Adipose tissue (tissue), 3 donors: Measurements from ENCODE around the gene KRT7. TPM values are rescaled to one million over a fixed set of nuclear protein-coding genes. Genes with fewer than 3 reads are reported as not detected.

Experiments
- H3K27ac ChIP-seq: one replicate; pipeline ENCODE4 v1.5.1; 2013; ENCODE audit warnings: low read depth, low read length
- WGBS, 3 donors: extraction: QIAGEN DNeasy Blood & Tissue Kit; methylation state at CpG; one replicate each; pipeline ENCODE4 v1.1.7; 2013; 5-methylcytosine and 5-hydroxymethylcytosine counted together
- polyA plus RNA-seq, 3 donors: library from polyadenylated mRNA; stranded (reverse); fragments of 200-250 nt; gene quantifications; one replicate each; pipeline ENCODE4 v1.2.3, GENCODE V29; 2013
- donor health status: healthy with polysubstance abuse.
- donor health status: Bipolar disorder and iron deficiency.
- donor health status: healthy.

The KRT7 gene
- polyA plus RNA-seq, 3 donors = 9.5 to 51.5 (median 18.1) TPM

DNA sequence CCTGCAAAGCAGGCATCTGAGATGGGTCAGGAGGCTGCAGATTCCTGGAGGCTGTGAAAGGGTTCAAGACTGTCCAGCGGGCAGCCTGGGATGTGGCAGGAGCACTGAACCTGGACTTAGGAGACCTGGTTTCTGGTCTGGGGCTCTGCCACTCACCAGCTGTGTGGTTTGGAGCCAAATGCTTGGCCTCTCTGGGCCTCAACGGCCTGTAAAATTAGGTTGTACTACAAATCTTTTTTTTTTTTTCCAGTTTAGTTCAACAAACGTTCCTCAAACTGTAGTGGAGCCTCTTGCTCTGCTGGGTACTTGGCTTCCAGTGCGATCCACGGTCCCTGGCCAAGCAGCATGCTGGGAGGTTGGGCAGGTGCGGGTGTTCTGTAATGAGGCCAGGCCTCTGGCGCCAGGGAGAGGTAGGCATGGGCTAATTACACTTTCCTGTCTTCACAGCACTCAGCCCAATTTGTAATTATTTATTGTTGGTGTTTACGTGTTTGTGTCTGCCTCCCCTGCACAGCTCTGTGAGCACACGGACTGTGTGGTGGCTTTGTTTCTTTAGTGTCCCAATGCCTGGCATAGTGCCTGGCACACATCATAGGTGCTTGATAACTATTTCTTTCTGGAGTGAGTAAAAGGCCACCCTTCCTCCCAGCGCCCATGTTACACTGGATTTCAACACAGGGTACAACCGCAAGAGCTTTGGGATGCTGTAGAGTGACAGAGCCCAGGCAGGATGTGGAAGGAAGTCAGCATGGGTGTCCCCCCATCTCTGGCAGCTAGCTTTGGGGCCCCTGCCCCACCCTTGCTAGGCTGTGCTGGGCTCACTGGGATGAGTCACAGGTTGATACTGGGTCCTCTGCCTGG lies 35.4 kb upstream of the KRT7 start:
- 33 to 59% (median 57%) methylated on average over 11 of the region's 11 CpGs for WGBS, 3 donors
- no peak overlapping the region for H3K27ac ChIP-seq

DNA sequence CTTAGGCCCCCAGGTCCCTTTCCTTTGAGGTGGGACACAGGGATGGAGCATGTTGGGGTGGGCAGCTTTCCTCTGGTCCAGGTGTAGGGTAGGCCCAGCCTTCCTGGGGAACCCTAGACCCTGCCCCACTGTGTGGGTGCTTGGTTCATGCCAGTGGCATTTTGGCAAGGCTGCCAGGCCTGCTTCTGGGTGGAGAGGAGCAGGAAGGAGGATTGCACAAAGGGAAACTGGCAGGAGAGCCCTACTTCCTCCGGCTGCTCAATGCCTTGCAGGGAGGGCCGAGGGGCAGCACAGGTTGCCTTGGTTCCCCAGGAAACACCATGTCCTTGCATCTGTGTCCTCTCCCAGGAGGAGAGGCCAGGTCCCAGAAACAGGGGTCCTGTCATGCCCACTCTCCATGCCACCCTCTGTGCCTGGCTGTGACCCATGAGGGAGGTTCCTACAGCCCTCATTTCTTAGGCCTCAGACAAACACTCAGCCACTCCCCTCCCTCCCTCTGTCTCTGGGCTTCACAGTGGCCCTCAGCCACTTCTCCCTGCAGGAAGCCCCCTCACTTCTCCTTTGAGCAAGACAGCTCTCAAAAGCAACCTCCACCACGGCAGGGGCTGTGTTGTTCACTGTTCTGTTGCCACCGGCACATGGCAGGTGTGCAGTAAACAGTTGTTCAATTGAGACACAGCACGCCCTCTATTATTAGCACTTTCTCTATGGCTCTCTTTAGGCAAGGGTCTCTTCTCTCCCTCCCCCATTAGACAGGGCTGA lies 34.4 kb upstream of the KRT7 start:
- 49 to 88% (median 49%) methylated on average over 4 to 5 of the region's 5 CpGs for WGBS, 3 donors
- no peak overlapping the region for H3K27ac ChIP-seq

- WGBS, 3 donors = 80 to 93% (median 84%) methylated on average over 8 of the region's 8 CpGs
- no peak overlapping the region for H3K27ac ChIP-seq
Observed at GRCh38 chr12:52199294-52199919, 33.6 kb upstream of the KRT7 start.

- H3K27ac ChIP-seq = no peak overlapping the region
- WGBS, 3 donors = 92 to 97% (median 93%) methylated on average over 13 of the region's 13 CpGs
Observed at GRCh38 chr12:52200086-52200780, 32.8 kb upstream of the KRT7 start.

- H3K27ac ChIP-seq = no peak overlapping the region
- 87 to 88% (median 88%) methylated on average over 14 to 15 of the region's 15 CpGs for whole genome bisulfite sequencing, 3 donors
Observed at GRCh38 chr12:52200781-52201450, 32.1 kb upstream of the KRT7 start.

DNA sequence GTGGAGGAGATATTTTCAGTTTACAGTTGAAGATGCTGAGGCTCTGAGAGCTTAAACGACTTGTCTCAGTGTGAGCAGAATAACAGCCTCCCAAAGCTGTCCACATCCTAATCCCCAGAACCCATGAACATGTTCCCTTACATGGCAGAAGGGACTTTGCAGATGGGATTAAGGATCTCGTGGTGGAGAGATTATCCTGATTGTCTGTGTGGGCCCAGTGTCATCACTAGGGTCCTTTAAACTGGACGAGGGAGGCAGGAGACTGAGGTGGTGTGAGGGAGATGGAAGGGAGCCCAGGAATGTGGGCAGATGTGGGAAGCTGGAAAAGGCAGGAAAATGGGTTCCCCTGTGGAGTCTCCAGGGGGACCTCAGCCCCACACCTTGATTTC lies 31.6 kb upstream of the KRT7 start:
- 59 to 63% (median 60%) methylated on average over 3 of the region's 3 CpGs for WGBS, 3 donors

GRCh38 chr12:52202361-52203078 lies 30.5 kb upstream of the KRT7 start:
- no peak overlapping the region for H3K27ac ChIP-seq
- 20 to 63% (median 28%) methylated on average over 18 of the region's 18 CpGs for WGBS, 3 donors

More for the DNA sequence above, 31.6 kb upstream of the KRT7 start:
- no peak overlapping the region for H3K27ac ChIP-seq

DNA sequence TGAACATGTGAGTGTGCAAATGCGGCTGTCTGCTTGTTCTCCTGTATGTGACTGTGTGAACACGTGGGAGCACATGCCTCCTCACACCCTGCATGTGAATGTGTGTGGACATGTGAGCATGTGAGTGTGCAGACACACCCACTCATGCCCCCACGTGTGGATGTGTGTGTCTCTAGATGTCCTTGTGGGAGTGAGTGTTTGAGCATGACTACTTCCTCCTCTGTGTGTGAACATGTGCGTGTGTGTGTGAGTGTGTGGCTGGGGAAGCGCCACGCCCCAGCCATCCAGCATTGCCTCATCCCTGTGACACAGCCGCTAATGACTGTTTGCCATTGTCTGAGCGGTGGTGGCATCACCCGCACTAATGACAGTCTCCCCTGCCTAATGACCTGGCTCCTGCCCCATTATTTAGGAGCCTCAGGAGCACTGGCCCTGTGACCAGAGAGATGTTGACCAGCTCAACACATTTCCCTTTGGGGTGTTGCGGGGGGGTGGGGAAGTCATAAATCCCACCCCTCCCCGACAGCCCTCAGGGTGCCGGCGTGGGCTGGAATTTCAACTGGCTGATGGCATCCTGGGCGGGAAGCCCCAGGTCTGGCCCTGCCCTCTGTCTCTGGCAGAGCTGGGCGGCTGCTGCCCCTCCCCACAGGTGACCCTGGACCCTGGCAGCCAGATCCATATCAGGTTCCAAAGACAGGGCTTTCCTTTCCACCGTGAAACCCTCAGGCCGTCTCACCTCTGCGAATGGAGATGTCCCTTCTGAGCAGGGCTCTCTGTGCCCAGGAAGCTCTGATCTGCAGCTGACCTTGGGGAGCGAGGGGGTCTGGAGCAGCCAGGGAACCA lies 29.7 kb upstream of the KRT7 start:
- 25 to 45% (median 32%) methylated on average over 18 to 19 of the region's 19 CpGs for WGBS, 3 donors

GRCh38 chr12:52204095-52204930 lies 28.7 kb upstream of the KRT7 start:
- 88 to 94% (median 94%) methylated on average over 18 of the region's 18 CpGs for WGBS, 3 donors
- H3K27ac ChIP-seq = no peak overlapping the region

More for the DNA sequence above, 29.7 kb upstream of the KRT7 start:
- H3K27ac ChIP-seq = no peak overlapping the region

DNA sequence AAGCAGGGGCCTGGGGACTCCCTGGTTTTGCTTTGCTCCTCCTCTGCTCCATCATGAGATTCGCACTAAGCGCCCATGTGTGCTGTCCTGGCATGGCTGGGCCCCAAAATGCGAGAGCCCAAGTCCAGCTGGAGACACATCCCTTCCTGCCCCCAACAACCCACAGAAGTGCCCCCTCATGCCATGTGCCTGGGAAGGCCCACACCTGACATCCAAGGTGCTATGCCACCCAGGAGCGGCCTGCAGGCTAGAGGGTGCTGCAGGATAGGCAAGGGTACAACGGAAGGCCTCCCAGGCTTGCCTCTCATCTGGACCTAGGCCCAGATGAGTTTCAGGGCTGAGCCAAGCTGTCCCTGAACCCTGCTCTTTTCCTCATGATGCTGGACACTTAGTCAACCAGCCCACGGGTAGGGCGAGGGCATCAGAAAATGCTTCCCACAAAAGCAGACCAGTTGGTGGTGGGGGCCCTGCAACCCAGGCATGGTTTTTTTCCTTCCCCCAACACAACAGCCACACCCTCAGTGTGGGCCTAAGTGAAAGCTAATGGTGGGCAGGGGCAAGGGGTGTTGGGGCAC lies 28.0 kb upstream of the KRT7 start:
- WGBS, 3 donors = 92 to 93% (median 92%) methylated on average over 7 of the region's 7 CpGs
- H3K27ac ChIP-seq = no peak overlapping the region

DNA sequence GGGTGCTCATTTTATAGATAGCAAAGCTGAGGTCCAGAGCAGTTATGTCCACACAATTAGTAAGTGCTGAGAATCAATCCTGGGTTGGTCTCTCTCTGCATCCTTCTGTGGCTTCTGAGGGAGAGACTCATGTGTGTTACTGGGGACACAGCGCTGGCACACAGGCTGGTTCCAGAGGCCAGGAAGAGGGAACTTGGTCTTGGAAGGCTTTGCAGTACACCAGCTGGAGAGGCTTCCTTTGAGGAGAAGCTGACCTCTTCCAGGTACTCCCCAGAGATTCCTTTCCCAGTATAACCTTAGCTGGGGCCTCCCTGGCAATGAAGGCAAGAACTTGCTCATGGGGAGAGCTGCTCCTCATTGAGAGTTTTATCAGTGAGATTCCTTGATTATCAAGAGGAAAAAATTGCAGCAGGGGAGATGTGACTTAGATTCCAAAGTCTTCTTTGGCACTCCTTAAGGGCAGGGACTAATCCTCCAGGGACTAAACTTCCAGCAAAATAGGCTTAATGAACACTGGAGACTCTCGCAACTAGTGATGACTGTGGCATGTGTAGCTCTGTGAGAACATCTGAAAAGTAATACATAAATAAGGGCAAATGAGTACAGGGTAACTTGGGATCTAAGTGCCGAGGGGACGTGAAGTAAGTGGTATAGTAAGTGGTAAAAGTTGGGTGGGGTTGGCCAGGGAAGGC lies 27.3 kb upstream of the KRT7 start:
- WGBS, 3 donors = 91 to 96% (median 93%) methylated on average over 4 of the region's 4 CpGs
- H3K27ac ChIP-seq = no peak overlapping the region

- H3K27ac ChIP-seq = no peak overlapping the region
- WGBS, 3 donors = 94 to 99% (median 97%) methylated on average over 9 of the region's 9 CpGs
Observed at GRCh38 chr12:52206304-52207040, 26.6 kb upstream of the KRT7 start.

DNA sequence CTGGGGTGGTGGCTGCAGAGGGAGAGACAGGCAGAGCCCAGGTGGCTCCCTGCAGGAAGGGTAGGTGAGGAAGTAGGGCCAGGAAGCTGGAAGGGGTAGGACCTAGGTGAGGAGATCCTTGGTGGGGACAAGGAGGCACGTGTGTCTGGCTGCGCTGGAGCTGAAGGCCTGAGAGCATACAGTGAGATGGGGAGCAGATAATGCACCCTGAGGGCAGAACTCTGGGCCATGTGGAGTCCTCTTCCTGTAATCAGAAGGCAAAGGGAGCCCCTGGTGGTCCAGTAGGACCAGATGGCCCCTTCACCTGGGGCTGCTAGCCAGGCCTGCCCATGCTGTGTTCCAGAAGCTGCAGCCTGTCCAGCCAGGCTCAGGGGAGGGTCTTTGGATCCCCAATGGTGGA lies 25.9 kb upstream of the KRT7 start:
- no peak overlapping the region for H3K27ac ChIP-seq
- WGBS, 3 donors = 92 to 100% (median 96%) methylated on average over 2 of the region's 2 CpGs

- 6 to 28% (median 26%) methylated on average over 10 of the region's 10 CpGs for WGBS, 3 donors
- no peak overlapping the region for H3K27ac ChIP-seq
Observed at GRCh38 chr12:52207895-52208294, 25.1 kb upstream of the KRT7 start.
